COR-L47 (cell line): ENCODE results near the gene HBQ1.
"Not testable (repeated sequence)": the region's sequence is repeated elsewhere in the genome, so short reads cannot be mapped to it uniquely, and the experiment has no call there.

ENCODE experiments used
- DNase-seq: peaks from one replicate; lab custom pipeline; 2025; lab: John Stamatoyannopoulos, UW

HBQ1 gene

DNA sequence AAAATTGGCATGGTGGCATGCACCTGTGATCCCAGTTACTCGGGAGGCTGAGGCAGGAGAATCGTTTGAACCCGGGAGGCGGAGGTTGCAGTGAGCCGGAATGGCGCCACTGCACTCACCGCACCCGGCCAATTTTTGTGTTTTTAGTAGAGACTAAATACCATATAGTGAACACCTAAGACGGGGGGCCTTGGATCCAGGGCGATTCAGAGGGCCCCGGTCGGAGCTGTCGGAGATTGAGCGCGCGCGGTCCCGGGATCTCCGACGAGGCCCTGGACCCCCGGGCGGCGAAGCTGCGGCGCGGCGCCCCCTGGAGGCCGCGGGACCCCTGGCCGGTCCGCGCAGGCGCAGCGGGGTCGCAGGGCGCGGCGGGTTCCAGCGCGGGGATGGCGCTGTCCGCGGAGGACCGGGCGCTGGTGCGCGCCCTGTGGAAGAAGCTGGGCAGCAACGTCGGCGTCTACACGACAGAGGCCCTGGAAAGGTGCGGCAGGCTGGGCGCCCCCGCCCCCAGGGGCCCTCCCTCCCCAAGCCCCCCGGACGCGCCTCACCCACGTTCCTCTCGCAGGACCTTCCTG lies at the start of gene HBQ1:
HBQ1 (plus strand) TSS at position 359 of the 575 bp plus-strand sequence; CDS start at position 387, 28 bp downstream.
- DNase-seq: no peak

DNA sequence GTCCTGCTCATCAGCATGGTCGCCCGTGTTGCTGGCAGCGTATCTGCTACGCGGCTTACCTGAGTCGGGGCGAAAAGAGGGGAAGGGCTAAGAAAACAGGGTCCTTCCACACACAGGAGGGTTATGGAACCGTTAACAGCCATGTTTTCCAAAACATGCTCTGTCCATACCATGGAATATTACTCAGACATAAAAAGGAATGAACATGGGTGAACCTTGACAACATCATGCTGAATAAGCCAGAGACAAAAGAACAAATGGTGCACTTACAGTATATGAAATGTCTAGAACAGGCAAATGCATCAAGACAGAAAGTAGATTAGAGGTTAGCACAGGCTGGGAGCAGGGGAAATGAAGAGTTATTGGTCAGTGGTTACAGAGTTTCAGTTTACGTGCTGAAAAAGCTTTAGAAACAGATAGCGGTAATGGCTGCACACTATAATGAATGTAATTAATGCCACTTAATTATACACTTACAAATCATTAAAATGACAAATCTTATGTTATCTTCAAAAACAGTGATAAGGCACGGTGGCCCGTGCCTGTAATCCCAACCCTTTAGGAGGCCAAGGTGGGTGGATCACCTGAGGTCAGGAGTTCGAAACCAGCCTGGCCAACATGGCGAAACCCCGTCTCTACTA lies 49.6 kb upstream of the HBQ1 start:
- no peak for DNase-seq

DNA sequence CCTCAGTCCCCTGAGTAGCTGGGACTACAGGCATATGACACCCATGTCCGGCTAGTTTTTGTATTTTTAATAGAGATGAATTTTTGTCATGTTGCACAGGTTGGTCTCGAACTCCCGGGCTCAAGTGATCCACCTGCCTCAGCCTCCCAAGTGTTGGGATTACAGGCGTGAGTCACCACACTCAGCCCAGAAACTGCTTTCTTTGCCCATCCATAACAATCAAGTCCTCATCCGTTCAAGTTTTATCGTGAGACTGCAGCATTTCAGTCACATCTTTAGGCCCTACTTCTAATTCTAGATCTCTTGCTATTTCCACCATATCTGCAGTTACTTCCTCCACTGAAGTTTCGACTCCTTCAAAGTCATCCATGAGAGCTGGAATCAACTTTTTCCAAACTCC lies 48.1 kb upstream of the HBQ1 start:
- no peak for DNase-seq

DNA sequence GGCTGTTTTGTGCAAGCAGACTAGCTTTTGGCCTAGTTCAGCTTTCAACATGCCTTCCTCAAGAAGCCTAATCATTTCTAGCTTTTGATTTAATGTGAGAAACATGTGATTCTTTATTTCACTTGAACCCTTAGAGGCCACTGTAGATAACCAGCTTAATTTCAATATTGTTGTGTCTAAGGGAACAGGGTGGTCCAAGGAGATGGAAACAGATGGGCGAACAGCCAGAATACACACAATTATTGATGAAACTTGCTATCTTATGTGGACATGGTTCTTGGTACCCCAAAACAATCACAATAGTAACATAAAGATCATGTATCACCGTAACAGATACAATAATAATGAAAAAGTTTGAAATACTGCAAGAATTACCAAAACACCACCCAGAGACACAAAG lies 46.5 kb upstream of the HBQ1 start:
- DNase-seq: no peak

DNA sequence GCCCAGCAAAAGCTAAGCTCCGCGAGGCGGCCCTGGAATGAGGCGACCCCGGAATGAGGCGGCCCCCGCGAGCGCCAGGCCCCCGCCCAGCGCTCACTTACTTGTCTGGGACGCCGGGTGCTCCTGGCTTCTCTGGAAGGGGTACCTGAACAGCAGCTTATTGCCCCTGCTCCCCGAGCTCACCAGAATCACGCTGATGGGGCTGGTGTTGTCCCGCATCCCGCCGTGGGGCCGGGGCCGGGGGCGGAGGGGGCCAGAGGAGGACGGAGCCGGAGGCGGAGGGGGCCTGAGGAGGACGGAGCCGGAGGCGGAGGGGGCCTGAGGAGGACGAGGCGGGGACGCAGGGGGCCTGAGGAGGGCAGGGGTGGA lies 42.2 kb upstream of the HBQ1 start:
- no peak for DNase-seq

DNA sequence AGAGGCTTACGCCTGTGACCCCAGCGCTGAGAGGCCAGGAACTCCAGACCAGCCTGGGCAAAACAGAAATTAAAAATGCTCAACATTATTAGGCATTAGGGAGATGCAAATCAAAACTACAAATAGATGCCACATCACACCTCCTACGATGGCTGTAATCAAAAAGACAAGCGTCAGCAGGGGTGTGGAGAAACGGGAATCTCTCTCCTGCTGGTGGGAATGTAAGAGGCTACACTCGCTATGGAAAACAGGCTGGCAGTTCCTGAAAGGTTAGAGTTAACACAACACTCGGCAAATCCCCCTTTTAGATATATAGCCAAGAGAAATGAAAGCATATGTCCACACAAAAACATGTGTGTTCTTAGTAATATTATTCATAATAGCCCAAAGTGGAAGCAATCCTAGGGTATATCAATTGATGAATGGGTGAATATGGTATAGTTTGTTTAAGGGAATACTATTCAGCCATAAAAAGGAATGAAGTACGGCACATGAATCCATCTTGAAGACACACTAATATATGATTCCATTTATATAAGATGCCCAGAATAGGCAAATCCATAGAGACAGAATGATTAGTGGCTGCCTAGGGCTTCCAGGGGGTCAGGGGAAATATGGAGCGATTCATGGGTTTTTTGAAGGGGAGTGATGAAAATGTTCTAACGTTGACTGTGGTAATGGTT lies 39.9 kb upstream of the HBQ1 start:
- no peak for DNase-seq

DNA sequence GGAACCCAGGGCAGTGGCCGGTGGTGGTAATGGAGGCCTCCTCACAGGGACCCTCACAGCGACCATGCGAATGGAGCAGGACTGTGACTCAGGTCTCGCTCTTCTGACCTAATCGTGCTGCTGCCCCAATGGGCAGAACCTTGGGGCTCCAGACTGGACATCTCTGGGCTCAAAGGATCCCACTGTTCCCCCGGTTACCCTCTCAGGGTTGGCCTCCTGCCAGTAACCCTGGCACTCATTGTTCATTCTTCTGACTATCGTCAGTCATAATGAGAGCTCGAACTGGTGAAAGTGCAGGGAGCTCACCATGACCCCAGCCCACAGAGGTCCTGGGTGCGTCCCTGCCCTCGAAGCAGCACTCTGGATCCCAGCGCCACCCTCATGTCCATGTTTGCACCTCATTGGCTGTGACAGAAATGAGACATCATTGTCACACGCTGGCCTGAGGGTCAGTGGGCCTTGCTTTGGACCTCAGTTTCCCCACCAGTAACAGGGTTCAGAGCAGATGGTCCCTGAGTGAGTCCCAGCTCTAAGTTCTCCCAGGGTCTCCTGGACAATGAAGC lies 37.8 kb upstream of the HBQ1 start:
- DNase-seq: no peak

DNA sequence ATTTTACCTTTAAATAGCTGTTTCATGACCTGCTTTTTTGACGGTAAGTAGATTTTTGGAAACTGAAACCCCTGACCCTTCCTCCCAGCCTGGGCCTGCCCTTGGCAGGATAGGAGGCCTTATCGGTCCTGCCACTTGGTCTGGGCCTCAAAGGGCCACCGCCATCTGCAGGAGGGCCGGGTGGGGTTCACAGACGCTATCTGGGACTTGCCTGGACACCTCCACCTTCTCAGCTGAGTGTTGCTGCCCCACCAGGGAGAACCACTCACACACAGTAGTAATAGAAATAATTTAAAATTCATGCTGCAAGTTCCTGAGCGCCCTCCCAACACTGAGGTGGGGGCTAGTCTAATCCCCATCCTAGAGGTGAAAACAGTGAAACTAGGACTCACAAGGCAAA lies 37.2 kb upstream of the HBQ1 start:
- no peak for DNase-seq

DNA sequence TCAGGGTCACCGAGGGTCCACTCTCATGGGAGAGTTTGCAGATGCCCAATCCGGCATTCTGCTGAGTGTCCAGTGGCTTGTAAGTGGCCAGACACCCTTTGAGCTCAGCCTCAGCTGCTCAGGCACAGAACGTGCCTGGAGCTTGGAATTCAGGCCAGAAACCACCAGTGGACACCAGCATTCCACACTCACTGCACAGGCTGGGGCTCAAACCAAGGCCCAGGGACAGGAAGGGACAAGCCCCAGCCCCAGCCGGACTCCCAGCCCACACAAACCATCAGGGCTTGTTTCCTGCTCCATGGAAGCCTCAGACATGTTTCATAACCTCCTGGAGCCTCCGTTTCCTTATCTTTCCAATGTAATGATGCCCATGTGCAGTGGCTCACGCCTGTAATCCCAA lies 36.8 kb upstream of the HBQ1 start:
- DNase-seq: no peak

DNA sequence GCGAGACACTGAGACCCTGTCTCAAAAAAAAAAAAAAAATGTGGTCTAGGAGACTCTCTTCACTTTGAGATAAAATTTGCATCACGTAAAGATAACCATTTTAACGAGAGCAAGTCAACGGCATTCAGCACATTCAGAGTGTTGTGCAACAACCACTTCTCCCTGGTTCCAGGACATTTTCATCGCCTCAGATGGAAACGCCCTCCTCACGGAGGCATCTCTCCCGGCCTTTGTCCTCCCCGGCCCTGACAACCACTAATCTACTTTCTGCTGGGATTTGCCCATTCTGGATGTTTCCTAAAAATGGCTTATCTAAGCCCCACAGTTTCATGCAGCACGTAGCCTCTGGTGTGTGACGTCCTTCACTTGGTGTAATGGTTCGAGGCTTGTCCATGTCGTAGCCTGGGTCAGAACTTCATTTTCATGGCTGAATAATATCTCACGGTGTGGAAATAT lies 35.4 kb upstream of the HBQ1 start:
- no peak for DNase-seq

DNA sequence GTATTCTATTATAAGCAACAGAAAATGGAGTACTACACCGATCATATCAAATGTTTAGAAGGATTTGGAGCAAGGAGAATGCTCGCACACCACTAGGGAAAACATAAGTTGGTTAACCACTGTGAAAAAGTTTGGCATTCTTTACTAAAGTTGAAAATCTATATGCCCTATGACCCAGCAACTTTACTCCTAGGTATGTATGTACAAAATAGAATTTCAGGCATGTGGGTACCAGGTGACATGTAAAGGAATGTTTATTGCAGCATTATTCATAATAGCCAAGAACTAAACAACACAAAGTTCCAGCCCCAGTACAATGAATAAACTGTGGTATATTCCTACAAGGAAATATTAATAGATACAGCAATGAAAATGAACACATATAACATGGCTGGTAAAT lies 33.6 kb upstream of the HBQ1 start:
- no peak for DNase-seq

DNA sequence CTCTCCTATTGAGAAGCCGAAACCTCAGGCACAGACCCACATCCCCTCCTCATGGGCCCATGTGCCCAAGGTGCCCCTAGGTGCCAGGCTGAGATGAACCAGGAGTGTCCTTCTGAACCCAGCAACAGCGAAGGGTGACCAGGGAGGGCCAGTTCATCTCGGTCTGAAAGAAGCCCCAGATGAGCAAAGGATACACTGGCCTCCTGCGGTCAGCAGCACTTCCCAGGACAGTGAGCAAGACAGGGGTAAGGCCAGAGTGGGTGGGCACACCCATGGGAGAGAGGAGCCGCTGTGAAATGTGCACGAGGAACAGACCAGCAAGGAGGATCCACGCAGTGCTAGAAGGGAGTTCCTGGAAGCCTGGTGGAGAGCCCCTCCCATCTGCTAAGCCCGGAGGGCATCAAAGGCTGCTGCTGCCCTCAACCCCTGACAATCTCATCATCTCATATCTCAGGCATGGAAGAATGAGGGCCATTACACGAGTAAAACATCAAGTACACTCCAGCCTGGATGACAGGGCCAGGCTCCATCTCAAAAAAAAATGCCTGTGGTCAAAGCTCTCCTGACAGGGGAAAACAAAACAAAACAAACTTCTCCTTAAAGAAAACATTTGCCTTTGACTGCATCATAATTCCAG lies 31.1 kb upstream of the HBQ1 start:
- DNase-seq: no peak

DNA sequence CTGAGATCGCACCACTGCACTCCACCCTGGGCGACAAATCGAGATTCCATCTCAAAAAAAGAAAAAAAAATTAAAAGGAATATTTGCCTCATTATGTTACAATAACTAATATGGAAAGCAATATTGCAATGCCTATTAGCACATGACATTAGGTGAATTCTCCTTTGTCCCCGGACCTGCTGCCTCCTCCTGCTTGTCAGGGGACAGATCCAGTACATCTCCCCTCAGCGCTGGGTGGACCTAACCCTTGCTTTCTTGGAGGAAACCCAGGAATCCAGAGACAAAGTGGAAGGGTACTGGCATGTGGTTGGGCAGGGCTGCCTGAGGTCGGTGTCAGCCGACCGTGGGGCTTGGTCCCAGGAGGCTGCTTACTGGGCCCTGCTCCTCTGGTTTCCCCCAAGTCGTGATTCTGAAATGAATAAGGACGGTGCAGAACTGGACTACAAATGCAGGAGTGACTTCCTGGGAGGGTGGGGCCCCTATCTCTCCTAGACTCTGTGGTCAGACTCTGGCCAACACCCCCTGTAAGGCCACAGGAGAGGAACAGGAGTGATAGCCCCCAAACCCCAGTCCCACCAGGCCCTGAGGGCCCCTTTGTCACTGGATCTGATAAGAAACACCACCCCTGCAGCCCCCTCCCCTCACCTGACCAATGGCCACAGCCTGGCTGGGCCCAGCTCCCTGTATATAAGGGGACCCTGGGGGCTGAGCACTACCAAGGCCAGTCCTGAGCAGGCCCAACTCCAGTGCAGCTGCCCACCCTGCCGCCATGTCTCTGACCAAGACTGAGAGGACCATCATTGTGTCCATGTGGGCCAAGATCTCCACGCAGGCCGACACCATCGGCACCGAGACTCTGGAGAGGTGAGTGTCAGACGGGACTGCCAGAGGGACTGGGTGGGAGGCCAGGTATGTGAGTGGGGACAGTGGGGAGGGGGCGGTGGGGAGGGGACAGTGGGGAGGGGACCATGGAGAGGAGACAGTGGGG lies 27.8 kb upstream of the HBQ1 start, which contains the start of gene HBZ:
HBZ (plus strand) TSS at position 504 of the 988 bp plus-strand sequence; CDS start at position 770, 266 bp downstream.
- no peak for DNase-seq

DNA sequence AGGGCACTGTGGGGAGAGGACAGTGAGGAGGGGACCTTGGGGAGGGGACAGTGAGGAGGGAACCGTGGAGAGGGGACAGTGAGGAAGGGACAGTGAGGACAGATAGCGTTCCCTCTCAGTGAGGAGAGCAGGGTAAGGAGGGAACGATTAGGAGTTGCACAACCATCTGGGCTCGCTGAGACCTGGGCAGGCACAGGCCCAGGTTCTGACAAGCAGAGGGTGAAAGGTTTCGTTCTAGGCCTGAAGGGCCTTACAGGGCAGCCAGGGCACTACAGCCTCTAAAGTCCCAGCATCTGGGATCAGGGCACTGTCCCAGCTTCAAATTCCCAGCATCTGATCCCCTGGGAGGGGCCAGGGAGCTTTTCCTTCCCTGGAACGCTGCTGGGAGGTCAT lies 27.1 kb upstream of the HBQ1 start:
- not testable (repeated sequence) for DNase-seq

DNA sequence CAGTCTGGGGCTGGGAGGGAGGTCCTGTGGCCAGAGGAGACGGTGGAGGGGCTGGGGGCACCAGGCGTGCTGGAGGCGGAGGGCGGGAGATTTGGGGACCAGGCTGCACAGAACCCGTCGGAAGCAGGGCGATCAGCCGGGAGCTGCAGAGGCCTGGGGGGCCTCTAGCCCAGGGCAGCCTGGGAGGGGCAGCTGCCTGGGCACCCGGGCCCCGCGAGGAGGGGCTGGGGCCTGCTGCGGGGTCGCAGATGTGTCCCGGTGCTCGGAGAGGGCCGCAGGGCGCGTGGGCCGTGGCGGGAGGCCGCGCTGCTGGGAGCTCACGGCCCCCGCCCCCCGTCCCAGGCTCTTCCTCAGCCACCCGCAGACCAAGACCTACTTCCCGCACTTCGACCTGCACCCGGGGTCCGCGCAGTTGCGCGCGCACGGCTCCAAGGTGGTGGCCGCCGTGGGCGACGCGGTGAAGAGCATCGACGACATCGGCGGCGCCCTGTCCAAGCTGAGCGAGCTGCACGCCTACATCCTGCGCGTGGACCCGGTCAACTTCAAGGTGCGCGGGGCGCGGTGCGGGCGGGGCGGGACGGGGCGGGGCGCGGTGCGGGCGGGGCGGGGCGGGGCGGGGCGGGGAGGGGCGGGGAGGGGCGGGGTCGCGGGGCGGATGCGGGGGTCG lies 26.6 kb upstream of the HBQ1 start:
- not testable (repeated sequence) for DNase-seq

DNA sequence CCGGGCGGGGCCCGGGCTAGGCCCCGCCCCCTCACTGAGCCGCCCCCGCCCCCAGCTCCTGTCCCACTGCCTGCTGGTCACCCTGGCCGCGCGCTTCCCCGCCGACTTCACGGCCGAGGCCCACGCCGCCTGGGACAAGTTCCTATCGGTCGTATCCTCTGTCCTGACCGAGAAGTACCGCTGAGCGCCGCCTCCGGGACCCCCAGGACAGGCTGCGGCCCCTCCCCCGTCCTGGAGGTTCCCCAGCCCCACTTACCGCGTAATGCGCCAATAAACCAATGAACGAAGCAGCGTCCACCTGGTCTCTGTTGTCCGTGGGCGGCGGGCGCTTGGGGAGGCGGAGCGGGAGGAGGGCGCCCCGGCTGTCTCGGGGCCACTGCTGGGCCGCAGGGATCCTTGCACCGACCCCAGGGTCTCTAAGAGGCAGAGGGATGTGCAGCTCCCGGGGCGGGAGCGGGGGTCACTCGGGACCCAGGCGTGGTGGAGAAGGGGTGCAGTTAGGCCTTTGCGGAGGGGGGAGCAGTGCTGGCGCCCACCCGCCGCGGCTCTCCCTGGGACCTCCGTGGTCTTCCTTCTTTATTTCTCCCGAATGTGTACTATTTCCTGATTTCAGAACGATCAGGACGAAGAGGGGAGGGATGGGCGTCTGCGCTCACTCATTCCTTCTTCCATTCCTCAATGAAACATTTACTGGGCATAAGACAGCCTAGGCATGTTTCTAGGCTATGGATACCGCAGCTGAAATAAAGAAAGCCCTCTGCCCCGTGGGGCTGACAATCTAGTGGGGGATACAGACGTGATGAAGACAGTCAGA lies 25.8 kb upstream of the HBQ1 start:
- no peak for DNase-seq

DNA sequence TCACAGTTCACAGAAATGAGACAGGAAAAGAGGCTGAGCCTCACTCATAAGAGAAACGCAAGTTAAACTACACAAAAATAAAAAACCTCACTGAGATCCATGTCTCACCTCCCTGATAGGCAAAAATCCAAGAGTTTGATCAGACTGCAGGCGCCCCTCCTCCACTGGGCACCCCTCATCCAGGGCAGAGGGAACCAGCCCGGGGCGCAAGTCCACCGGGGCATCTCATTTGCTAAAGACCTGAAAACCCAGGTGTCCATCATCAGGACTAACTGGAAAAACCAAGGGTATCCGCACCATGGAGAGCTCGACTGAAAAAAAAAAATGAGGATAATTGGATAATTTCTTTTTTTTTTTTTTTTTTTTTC lies 25.2 kb upstream of the HBQ1 start:
- DNase-seq: no peak

DNA sequence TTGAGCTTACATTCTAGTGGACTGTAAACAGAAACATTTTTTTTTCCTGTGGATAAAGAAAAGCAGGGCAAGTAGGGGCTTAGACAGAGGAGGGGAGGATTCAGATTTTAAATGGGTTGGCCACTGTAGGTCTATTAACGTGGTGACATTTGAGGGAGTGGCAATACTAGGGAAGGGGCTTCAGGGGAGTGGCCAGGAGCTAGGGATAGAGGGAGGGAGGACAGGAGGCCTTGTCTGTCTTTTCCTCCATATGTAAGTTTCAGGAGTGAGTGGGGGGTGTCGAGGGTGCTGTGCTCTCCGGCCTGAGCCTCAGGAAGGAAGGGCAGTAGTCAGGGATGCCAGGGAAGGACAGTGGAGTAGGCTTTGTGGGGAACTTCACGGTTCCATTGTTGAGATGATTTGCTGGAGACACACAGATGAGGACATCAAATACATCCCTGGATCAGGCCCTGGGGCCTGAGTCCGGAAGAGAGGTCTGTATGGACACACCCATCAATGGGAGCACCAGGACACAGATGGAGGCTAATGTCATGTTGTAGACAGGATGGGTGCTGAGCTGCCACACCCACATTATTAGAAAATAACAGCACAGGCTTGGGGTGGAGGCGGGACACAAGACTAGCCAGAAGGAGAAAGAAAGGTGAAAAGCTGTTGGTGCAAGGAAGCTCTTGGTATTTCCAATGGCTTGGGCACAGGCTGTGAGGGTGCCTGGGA lies 21.0 kb upstream of the HBQ1 start:
- DNase-seq: no peak

DNA sequence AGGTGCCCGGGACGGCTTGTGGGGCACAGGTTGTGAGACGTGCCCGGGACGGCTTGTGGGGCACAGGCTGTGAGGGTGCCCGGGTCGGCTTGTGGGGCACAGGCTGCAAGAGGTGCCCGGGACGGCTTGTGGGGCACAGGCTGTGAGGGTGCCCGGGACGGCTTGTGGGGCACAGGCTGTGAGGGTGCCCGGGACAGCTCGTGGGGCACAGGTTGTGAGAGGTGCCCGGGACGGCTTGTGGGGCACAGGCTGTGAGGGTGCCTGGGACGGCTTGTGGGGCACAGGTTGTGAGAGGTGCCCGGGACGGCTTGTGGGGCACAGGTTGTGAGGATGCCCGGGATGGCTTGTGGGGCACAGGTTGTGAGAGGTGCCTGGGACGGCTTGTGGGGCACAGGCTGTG lies 20.0 kb upstream of the HBQ1 start:
- DNase-seq: not testable (repeated sequence)
